Lung (tissue), 12 donors: ENCODE measurements around the gene TRPM3. TPM values are rescaled to one million over a fixed set of nuclear protein-coding genes. Genes with fewer than 3 reads are reported as not detected.

Source experiments
- ATAC-seq: fragments of 200-7000 bp; cut with Tn5 transposase; one replicate; pipeline ENCODE4 v1.9.1; 2020; ENCODE audit warnings: moderate number of reproducible peaks; ENCODE audit not compliant: insufficient read depth, low FRiP score
- DNase-seq, 3 donors: peaks; one replicate each; pipeline ENCODE4 v3.0.0-alpha.2; 2013 to 2017
- H3K27ac ChIP-seq, 2 donors: one replicate each; pipeline ENCODE4 v1.5.1; 2013; ENCODE audit warnings: mild to moderate bottlenecking in 2 of 2, moderate library complexity in 2 of 2, control low read depth in 1 of 2, inconsistent platforms in 1 of 2, low read depth in 1 of 2, low read length in 1 of 2
- H3K27me3 ChIP-seq, 3 donors: one replicate each; pipeline ENCODE4 v1.5.1; 2013; ENCODE audit warnings: low read length in 2 of 3; ENCODE audit not compliant: control insufficient read depth in 3 of 3, insufficient read depth in 3 of 3
- H3K36me3 ChIP-seq, 4 donors: one replicate each; pipeline ENCODE4 v1.5.1; 2013; ENCODE audit warnings: low read length in 4 of 4, mild to moderate bottlenecking in 1 of 4, moderate library complexity in 1 of 4; ENCODE audit not compliant: control insufficient read depth in 4 of 4, insufficient read depth in 4 of 4
- H3K4me1 ChIP-seq, 5 donors: one replicate each; pipeline ENCODE4 v1.5.1; 2013; ENCODE audit warnings: low read length in 5 of 5, mild to moderate bottlenecking in 2 of 5, moderate library complexity in 1 of 5; ENCODE audit not compliant: control insufficient read depth in 5 of 5, insufficient read depth in 5 of 5
- H3K4me3 ChIP-seq: one replicate; pipeline ENCODE4 v1.5.1; 2013; ENCODE audit warnings: mild to moderate bottlenecking, control low read depth, moderate library complexity
- H3K9ac ChIP-seq, 2 donors: one replicate each; pipeline ENCODE4 v1.5.1; 2013; ENCODE audit warnings: low read length in 2 of 2, control low read depth in 1 of 2; ENCODE audit not compliant: insufficient read depth in 1 of 2
- H3K9me3 ChIP-seq, 4 donors: one replicate each; pipeline ENCODE4 v1.5.1; 2013; ENCODE audit warnings: low read length in 3 of 4, mild to moderate bottlenecking in 1 of 4, moderate library complexity in 1 of 4; ENCODE audit not compliant: control insufficient read depth in 4 of 4, insufficient read depth in 3 of 4
- CTCF ChIP-seq: IDR thresholded peaks from 2 replicates; pipeline ENCODE4 v1.5.1; 2012; ENCODE audit warnings: mild to moderate bottlenecking; ENCODE audit errors: control extremely low read depth, extremely low read depth
- WGBS, 2 donors: extraction: QIAGEN DNeasy Blood & Tissue Kit; methylation state at CpG; one replicate each; pipeline ENCODE4 v1.1.7; 2013; 5-methylcytosine and 5-hydroxymethylcytosine counted together
- polyA plus RNA-seq, 2 donors: library from polyadenylated mRNA; stranded (reverse); fragments of 200-250 nt; gene quantifications; one replicate each; pipeline ENCODE4 v1.2.1, GENCODE V29; 2013
- total RNA-seq, 2 donors: library from RNA; depleted of rRNA in 1 of 2; stranded (reverse); fragments of >200 nt in 1 of 2; gene quantifications; one replicate each; pipeline ENCODE4 v1.2.1, GENCODE V29; 2014 to 2021
- donor health status: control.
- donor health status: control.
- donor health status: Bipolar disorder and iron deficiency.
- donor health status: healthy.
- donor health status: DM: yes; HTN: yes; CAD: no.

TRPM3 gene
- total and polyA plus RNA-seq, 4 donors, result 0.02 to 1.4 (median 0.49) TPM; not detected in 1

- Histone ChIP-seq H3K27me3 (no peaks in the 10 kb centered on the region), H3K27ac (no peak overlapping the region), H3K36me3 (no peaks in the 10 kb centered on the region), H3K9me3 (no peaks in the 10 kb centered on the region), H3K9ac (no peak overlapping the region), H3K4me3 (no peak overlapping the region), H3K4me1 (no peaks in the 10 kb centered on the region)
- DNase-seq (no peak), ATAC-seq (no peak)
- no peak for TF ChIP-seq CTCF
These were observed 240.9 kb downstream of the TRPM3 start for GRCh38 chr9:70880535-70880934.

- 68 to 76% methylated on average over 4 of the region's 4 CpGs for WGBS, 2 donors
- no peak overlapping the region for H3K27ac ChIP-seq
- H3K9me3 ChIP-seq, result no peaks in the 10 kb centered on the region
- ATAC-seq (no peak), DNase-seq (no peak)
- no peak overlapping the region for H3K9ac ChIP-seq
- H3K27me3 ChIP-seq, result no peaks in the 10 kb centered on the region
- H3K36me3 ChIP-seq, result no peaks in the 10 kb centered on the region
- no peaks in the 10 kb centered on the region for H3K4me1 ChIP-seq
- no peak overlapping the region for H3K4me3 ChIP-seq
- no peak for TF ChIP-seq CTCF
These were observed 242.8 kb downstream of the TRPM3 start for GRCh38 chr9:70878576-70878975.

- Histone ChIP-seq H3K27me3 (no peaks in the 10 kb centered on the region), H3K4me3 (no peak overlapping the region), H3K36me3 (no peaks in the 10 kb centered on the region), H3K9me3 (no peaks in the 10 kb centered on the region), H3K9ac (no peak overlapping the region), H3K4me1 (no peaks in the 10 kb centered on the region), H3K27ac (no peak overlapping the region)
- no peak for ATAC-seq
- WGBS, 2 donors, result 72 to 83% methylated on average over 1 of the region's 1 CpG
- TF ChIP-seq CTCF, result no peak
- DNase-seq, result no peak
These were observed 247.0 kb downstream of the TRPM3 start for GRCh38 chr9:70874451-70874850.

- 66 to 76% methylated on average over 2 of the region's 2 CpGs for WGBS, 2 donors
- Histone ChIP-seq H3K4me3 (no peak overlapping the region), H3K9me3 (no peaks in the 10 kb centered on the region), H3K27me3 (no peaks in the 10 kb centered on the region), H3K36me3 (no peaks in the 10 kb centered on the region), H3K4me1 (no peaks in the 10 kb centered on the region), H3K9ac (no peak overlapping the region), H3K27ac (no peak overlapping the region)
- DNase-seq (no peak), ATAC-seq (no peak)
- TF ChIP-seq CTCF, result no peak
These were observed 247.9 kb downstream of the TRPM3 start for GRCh38 chr9:70873506-70873905.
